AG04450 (cell line): Measurements from ENCODE around the gene MAB21L3. TPM values are rescaled to one million over a fixed set of nuclear protein-coding genes. Genes with fewer than 3 reads are reported as not detected.

ENCODE experiments used
- CTCF ChIA-PET: fragments of 300-600, 350-600 bp; formaldehyde crosslinking; extraction: SDS; loops from one replicate; lab custom pipeline; 2022; ENCODE audit warnings: antibody characterized with exemption, inconsistent platforms; lab: Charles Lee
- POLR2A ChIA-PET: fragments of 350-600 bp; formaldehyde crosslinking; extraction: SDS; loops from one replicate; lab custom pipeline; 2021; ENCODE audit warnings: antibody characterized with exemption, inconsistent platforms; lab: Yijun Ruan, JAX
- DNase-seq: peaks from one replicate; pipeline ENCODE4 v3.0.0-alpha.2; 2011; ENCODE audit warnings: low read depth, low spot score
- H3K27ac ChIP-seq: one replicate; pipeline ENCODE4 v1.5.1; 2012; ENCODE audit warnings: low read depth, low read length, control low read depth
- H3K27me3 ChIP-seq: one replicate; pipeline ENCODE4 v1.6.0; 2012; ENCODE audit warnings: low read length; ENCODE audit not compliant: control insufficient read depth, insufficient read depth
- H3K4me3 ChIP-seq: 2 replicates; pipeline ENCODE4 v1.5.1; 2011; ENCODE audit warnings: mild to moderate bottlenecking, low read depth, low read length, control low read depth
- H3K9me3 ChIP-seq: 2 replicates; pipeline ENCODE4 v1.5.1; 2012; ENCODE audit warnings: low read length; ENCODE audit not compliant: control insufficient read depth, insufficient read depth
- polyA plus RNA-seq: library from polyadenylated mRNA; depleted of rRNA; stranded (reverse); fragments of >200 nt; gene quantifications from 2 replicates; pipeline ENCODE4 v1.2.3, GENCODE V29; 2011
- TF ChIP-seq, protein P1 (sequence below): IDR thresholded peaks from 2 replicates; pipeline ENCODE4 v1.5.1; 2011; ENCODE audit warnings: low read depth, low read length, control low read depth, inconsistent platforms

The MAB21L3 gene
- polyA plus RNA-seq, 1 experiment: not detected

DNA sequence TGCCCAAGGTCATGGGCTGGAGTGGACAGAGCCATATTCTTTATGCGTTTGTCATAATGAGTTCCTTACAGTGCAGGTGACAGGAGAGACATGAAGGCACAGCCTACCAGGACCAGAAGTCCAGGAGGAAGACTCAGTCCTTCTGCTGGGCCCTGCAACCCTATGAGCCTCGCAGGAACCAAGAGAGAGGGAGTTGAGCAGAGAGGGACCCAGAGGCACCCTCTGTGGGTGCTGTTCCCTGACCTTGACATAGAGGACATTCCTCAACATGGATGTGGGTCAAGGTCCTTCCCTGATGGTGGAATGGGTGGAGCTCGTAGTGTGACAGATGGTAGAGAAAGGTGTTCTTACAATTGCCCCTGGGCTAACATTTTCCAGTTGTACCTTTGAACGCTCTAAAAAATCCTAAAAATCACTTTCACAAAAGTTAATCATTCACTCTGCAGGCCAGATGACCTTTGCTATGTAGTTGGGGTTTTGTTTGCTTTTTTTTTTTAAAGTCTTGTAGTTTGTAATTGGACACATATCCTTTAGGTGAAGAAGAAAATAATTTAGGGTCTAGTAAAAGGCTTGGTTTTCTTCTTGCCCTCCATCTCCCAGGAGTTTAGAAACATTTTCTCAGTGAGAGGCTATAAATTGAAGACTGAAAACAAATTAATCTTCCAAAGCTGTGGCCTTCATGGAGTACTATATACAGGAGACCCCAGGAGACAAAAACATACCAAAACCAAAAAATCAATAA, 41.9 kb downstream of the MAB21L3 start:
- Histone ChIP-seq H3K9me3 (no peaks in the 10 kb centered on the region), H3K27me3 (peaks cover 8% of the 10 kb centered on the region), H3K4me3 (no peak overlapping the region), H3K27ac (no peak overlapping the region)
- CTCF ChIA-PET: interaction anchor here (0.5 to 3.7 kb wide), 5 partner anchors 14 to 1870 kb away, joined by 3 to 70 read pairs (median 9); no protein-coding TSS in a partner anchor
- POLR2A ChIA-PET: no interaction called here
- TF ChIP-seq, protein P1, sequence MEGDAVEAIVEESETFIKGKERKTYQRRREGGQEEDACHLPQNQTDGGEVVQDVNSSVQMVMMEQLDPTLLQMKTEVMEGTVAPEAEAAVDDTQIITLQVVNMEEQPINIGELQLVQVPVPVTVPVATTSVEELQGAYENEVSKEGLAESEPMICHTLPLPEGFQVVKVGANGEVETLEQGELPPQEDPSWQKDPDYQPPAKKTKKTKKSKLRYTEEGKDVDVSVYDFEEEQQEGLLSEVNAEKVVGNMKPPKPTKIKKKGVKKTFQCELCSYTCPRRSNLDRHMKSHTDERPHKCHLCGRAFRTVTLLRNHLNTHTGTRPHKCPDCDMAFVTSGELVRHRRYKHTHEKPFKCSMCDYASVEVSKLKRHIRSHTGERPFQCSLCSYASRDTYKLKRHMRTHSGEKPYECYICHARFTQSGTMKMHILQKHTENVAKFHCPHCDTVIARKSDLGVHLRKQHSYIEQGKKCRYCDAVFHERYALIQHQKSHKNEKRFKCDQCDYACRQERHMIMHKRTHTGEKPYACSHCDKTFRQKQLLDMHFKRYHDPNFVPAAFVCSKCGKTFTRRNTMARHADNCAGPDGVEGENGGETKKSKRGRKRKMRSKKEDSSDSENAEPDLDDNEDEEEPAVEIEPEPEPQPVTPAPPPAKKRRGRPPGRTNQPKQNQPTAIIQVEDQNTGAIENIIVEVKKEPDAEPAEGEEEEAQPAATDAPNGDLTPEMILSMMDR: no peak
- no peak for DNase-seq

- TF ChIP-seq, protein P1: no peak
- Histone ChIP-seq H3K9me3 (no peaks in the 10 kb centered on the region), H3K4me3 (no peak overlapping the region), H3K27me3 (peaks cover 6% of the 10 kb centered on the region), H3K27ac (no peak overlapping the region)
- POLR2A ChIA-PET: no interaction called here
- no peak for DNase-seq
- CTCF ChIA-PET: interaction anchor here (0.5 to 3.7 kb wide), 5 partner anchors 14 to 1870 kb away, joined by 3 to 70 read pairs (median 9); no protein-coding TSS in a partner anchor
These were observed 42.5 kb downstream of the MAB21L3 start for GRCh38 chr1:116153692-116154031.

GRCh38 chr1:116154536-116154935, 43.3 kb downstream of the MAB21L3 start:
- POLR2A ChIA-PET: no interaction called here

GRCh38 chr1:116157096-116157495, 45.9 kb downstream of the MAB21L3 start:
- no peak for DNase-seq
- TF ChIP-seq, protein P1: no peak
- no peak overlapping the region for H3K27ac ChIP-seq
- peaks cover 6% of the 10 kb centered on the region for H3K27me3 ChIP-seq
- POLR2A ChIA-PET: no interaction called here
- H3K9me3 ChIP-seq: no peaks in the 10 kb centered on the region
- H3K4me3 ChIP-seq: no peak overlapping the region
- CTCF ChIA-PET: interaction anchor here (2.2 kb wide), 1 partner anchor 328 kb away, joined by 7 read pairs; no protein-coding TSS in a partner anchor

More at GRCh38 chr1:116154536-116154935, 43.3 kb downstream of the MAB21L3 start:
- Histone ChIP-seq H3K9me3 (no peaks in the 10 kb centered on the region), H3K4me3 (no peak overlapping the region), H3K27ac (no peak overlapping the region), H3K27me3 (peaks cover 9% of the 10 kb centered on the region)
- TF ChIP-seq, protein P1: no peak
- DNase-seq: no peak
- CTCF ChIA-PET: interaction anchor here (1.3 to 3.7 kb wide), 5 partner anchors 13 to 344 kb away, joined by 3 to 70 read pairs (median 9); no protein-coding TSS in a partner anchor

GRCh38 chr1:116159177-116159576, 48.0 kb downstream of the MAB21L3 start:
- Histone ChIP-seq H3K4me3 (no peak overlapping the region), H3K27ac (no peak overlapping the region), H3K9me3 (no peaks in the 10 kb centered on the region), H3K27me3 (peaks cover 7% of the 10 kb centered on the region)
- POLR2A ChIA-PET: no interaction called here
- DNase-seq: no peak
- CTCF ChIA-PET: interaction anchor here (0.6 to 1.6 kb wide), 5 partner anchors 8 to 326 kb away, joined by 3 to 13 read pairs (median 3); no protein-coding TSS in a partner anchor
- TF ChIP-seq, protein P1: no peak
